Natural killer cell (primary cell): Measurements from ENCODE around the gene KDM6A. TPM values are rescaled to one million over a fixed set of nuclear protein-coding genes. Genes with fewer than 3 reads are reported as not detected.
"Not testable (repeated sequence)": the region's sequence is repeated elsewhere in the genome, so short reads cannot be mapped to it uniquely, and the experiment has no call there.

Source experiments
- ATAC-seq, 3 donors: fragments of 150-1000 bp in 2 of 3; fragments of 200-7000 bp in 1 of 3; cut with Tn5 transposase; 1 replicate in 1 of 3; 2 replicates in 2 of 3; pipeline ENCODE4 v1.10.0; 2021; ENCODE audit warnings: mild to moderate bottlenecking in 2 of 3, moderate library complexity in 2 of 3
- DNase-seq, 2 donors: peaks; one replicate each; pipeline versions ENCODE4 v3.0.0 to v3.0.0-alpha.2; 2013 to 2021; ENCODE audit warnings: mixed read lengths in 1 of 2
- H3K27ac ChIP-seq: one replicate; pipeline ENCODE4 v1.5.1; 2013; ENCODE audit warnings: mild to moderate bottlenecking, low read length
- H3K27me3 ChIP-seq: one replicate; pipeline ENCODE4 v1.6.1; 2013; ENCODE audit warnings: low read length; ENCODE audit not compliant: control insufficient read depth, insufficient read depth
- H3K36me3 ChIP-seq: one replicate; pipeline ENCODE4 v1.6.1; 2013; ENCODE audit warnings: low read length; ENCODE audit not compliant: control insufficient read depth, insufficient read depth
- H3K4me1 ChIP-seq: one replicate; pipeline ENCODE4 v1.6.1; 2013; ENCODE audit warnings: low read length; ENCODE audit not compliant: control insufficient read depth, insufficient read depth
- H3K4me3 ChIP-seq: one replicate; pipeline ENCODE4 v1.5.1; 2013; ENCODE audit warnings: low read length
- H3K9me3 ChIP-seq: one replicate; pipeline ENCODE4 v1.6.1; 2013; ENCODE audit warnings: low read length; ENCODE audit not compliant: control insufficient read depth, insufficient read depth
- H3K27ac Mint-ChIP-seq, 2 donors: one replicate each; pipeline ENCODE4 v1.8.0; 2022; ENCODE audit warnings: mild to moderate bottlenecking in 2 of 2, mixed read lengths in 2 of 2, moderate library complexity in 1 of 2
- H3K27me3 Mint-ChIP-seq, 2 donors: one replicate each; pipeline ENCODE4 v1.8.0; 2022; ENCODE audit warnings: low read depth in 2 of 2, mixed read lengths in 2 of 2
- H3K36me3 Mint-ChIP-seq: one replicate; pipeline ENCODE4 v1.8.0; 2022; ENCODE audit warnings: mixed read lengths
- H3K4me1 Mint-ChIP-seq, 2 donors: one replicate each; pipeline ENCODE4 v1.8.0; 2022; ENCODE audit warnings: mixed read lengths in 2 of 2
- H3K4me3 Mint-ChIP-seq: one replicate; pipeline ENCODE4 v1.8.0; 2022; ENCODE audit warnings: mild to moderate bottlenecking, moderate library complexity, mixed read lengths
- H3K9me3 Mint-ChIP-seq, 2 donors: one replicate each; pipeline ENCODE4 v1.8.0; 2022; ENCODE audit warnings: mixed read lengths in 2 of 2
- CTCF ChIP-seq: fragments of 200-600 bp; IDR thresholded peaks from one replicate; pipeline ENCODE4 v1.8.0; 2022; ENCODE audit warnings: antibody characterized with exemption
- WGBS: methylation state at CpG from one replicate; pipeline ENCODE4 v1.1.7; 2013; ENCODE audit warnings: missing lambda C conversion rate; ENCODE audit not compliant: insufficient coverage; 5-methylcytosine and 5-hydroxymethylcytosine counted together
- intact Hi-C: fragments of 100-400 bp; cut with micrococcal nuclease; formaldehyde crosslinking; loops from one replicate; pipeline ENCODE4 v1.14.2; 2022
- total RNA-seq, 4 donors: library from RNA; stranded (reverse); fragments of 120-200 nt in 1 of 4; gene quantifications; one replicate each; pipeline versions ENCODE4 v1.2.3 to v1.2.4, GENCODE V29; 2013 to 2022

Gene KDM6A
- total RNA-seq, 3 donors from 2014 or later (not counting 1 experiment from before 2014, with no cell fraction given), result 60.8 to 121 (median 73.1) TPM

GRCh38 chrX:44996277-44996676 is 123.3 kb downstream of the KDM6A start:
- Mint-ChIP-seq H3K36me3 (no peaks in the 10 kb centered on the region), H3K4me3 (peak overlapping the region; percentile 7), H3K4me1 (peaks cover 44 to 64% of the 10 kb centered on the region in 2 donors), H3K27me3 (no peaks in the 10 kb centered on the region), H3K9me3 (no peaks in the 10 kb centered on the region), H3K27ac (peak overlapping the region; percentile 32 to 78)
- Histone ChIP-seq H3K4me3 (no peak overlapping the region), H3K9me3 (no peaks in the 10 kb centered on the region), H3K27ac (no peak overlapping the region), H3K27me3 (no peaks in the 10 kb centered on the region), H3K36me3 (no peaks in the 10 kb centered on the region), H3K4me1 (peaks cover 16% of the 10 kb centered on the region)
- intact Hi-C loops, result no loop called here
- TF ChIP-seq CTCF, result no peak
- WGBS, result 100% methylated on average over 2 of the region's 2 CpGs
- DNase-seq (no peak), ATAC-seq (no peak)

GRCh38 chrX:44997282-44997812 is 124.4 kb downstream of the KDM6A start:
- 56% methylated on average over 8 of the region's 10 CpGs for WGBS
- no peaks in the 10 kb centered on the region for H3K9me3 ChIP-seq
- peak overlapping the region; percentile 5 for H3K27ac ChIP-seq
- H3K4me1 ChIP-seq, result peaks cover 21% of the 10 kb centered on the region
- H3K4me3 ChIP-seq, result no peak overlapping the region
- Mint-ChIP-seq H3K27me3 (no peaks in the 10 kb centered on the region), H3K27ac (peak overlapping the region; percentile 32 to 78), H3K4me3 (peak overlapping the region; percentile 7), H3K4me1 (peaks cover 47 to 67% of the 10 kb centered on the region in 2 donors), H3K36me3 (no peaks in the 10 kb centered on the region), H3K9me3 (no peaks in the 10 kb centered on the region)
- DNase-seq (no peak), ATAC-seq (peak in 1 of 3 donors; percentile 32)
- intact Hi-C loops, result no loop called here
- H3K27me3 ChIP-seq, result no peaks in the 10 kb centered on the region
- no peaks in the 10 kb centered on the region for H3K36me3 ChIP-seq
- no peak for TF ChIP-seq CTCF

- no peak for DNase-seq
- no peak for TF ChIP-seq CTCF
- intact Hi-C loops, result no loop called here
- Mint-ChIP-seq H3K4me3 (peak overlapping the region; percentile 7), H3K9me3 (no peaks in the 10 kb centered on the region), H3K36me3 (no peaks in the 10 kb centered on the region), H3K4me1 (peaks cover 47 to 68% of the 10 kb centered on the region in 2 donors), H3K27me3 (no peaks in the 10 kb centered on the region), H3K27ac (peak overlapping the region; percentile 32 to 78)
- peak in 2 of 3 donors; percentile 34 to 64 for ATAC-seq
- H3K27me3 ChIP-seq, result no peaks in the 10 kb centered on the region
- 11% methylated on average over 1 of the region's 1 CpG for WGBS
- H3K36me3 ChIP-seq, result no peaks in the 10 kb centered on the region
- no peaks in the 10 kb centered on the region for H3K9me3 ChIP-seq
- peak overlapping the region; percentile 5 for H3K27ac ChIP-seq
- no peak overlapping the region for H3K4me3 ChIP-seq
- H3K4me1 ChIP-seq, result peaks cover 21% of the 10 kb centered on the region
Measured at GRCh38 chrX:44997888-44998287, 124.9 kb downstream of the KDM6A start.

- H3K27ac Mint-ChIP-seq, result peak overlapping the region; percentile 44 to 63
- DNase-seq, H3K4me3 ChIP-seq, H3K27me3 ChIP-seq, intact Hi-C loops, H3K27ac ChIP-seq, H3K36me3 ChIP-seq, H3K27me3 Mint-ChIP-seq, H3K9me3 Mint-ChIP-seq, H3K36me3 Mint-ChIP-seq, H3K9me3 ChIP-seq: not testable (repeated sequence)
- ATAC-seq, result peak in 1 of 3 donors; percentile 31
- peak overlapping the region; percentile 9 for H3K4me3 Mint-ChIP-seq
- H3K4me1 Mint-ChIP-seq, result peaks cover 55 to 73% of the 10 kb centered on the region in 2 donors
- peaks cover 21% of the 10 kb centered on the region for H3K4me1 ChIP-seq
- WGBS, result 89% methylated on average over 7 of the region's 8 CpGs
Measured at GRCh38 chrX:44999237-44999636, 126.2 kb downstream of the KDM6A start.

- H3K4me3 Mint-ChIP-seq, H3K9me3 ChIP-seq, intact Hi-C loops, H3K36me3 ChIP-seq, H3K4me3 ChIP-seq, ATAC-seq, DNase-seq, H3K36me3 Mint-ChIP-seq, H3K27me3 ChIP-seq, H3K27me3 Mint-ChIP-seq, H3K27ac ChIP-seq, H3K9me3 Mint-ChIP-seq: not testable (repeated sequence)
- Mint-ChIP-seq H3K27ac (peak overlapping the region; percentile 44 to 63), H3K4me1 (peaks cover 55 to 73% of the 10 kb centered on the region in 2 donors)
- WGBS, result no CpG with 5 or more reads among the region's 3 CpGs
- peaks cover 21% of the 10 kb centered on the region for H3K4me1 ChIP-seq
Measured at GRCh38 chrX:44999872-45000271, 126.9 kb downstream of the KDM6A start.
